ENCODE data around the gene SLC35D2.
A peak's percentile ranks its signal among the peaks of the same experiment; 100 is the strongest.
"Not testable (repeated sequence)": the region's sequence is repeated elsewhere in the genome, so short reads cannot be mapped to it uniquely, and the experiment has no call there.

Gene SLC35D2

DNA sequence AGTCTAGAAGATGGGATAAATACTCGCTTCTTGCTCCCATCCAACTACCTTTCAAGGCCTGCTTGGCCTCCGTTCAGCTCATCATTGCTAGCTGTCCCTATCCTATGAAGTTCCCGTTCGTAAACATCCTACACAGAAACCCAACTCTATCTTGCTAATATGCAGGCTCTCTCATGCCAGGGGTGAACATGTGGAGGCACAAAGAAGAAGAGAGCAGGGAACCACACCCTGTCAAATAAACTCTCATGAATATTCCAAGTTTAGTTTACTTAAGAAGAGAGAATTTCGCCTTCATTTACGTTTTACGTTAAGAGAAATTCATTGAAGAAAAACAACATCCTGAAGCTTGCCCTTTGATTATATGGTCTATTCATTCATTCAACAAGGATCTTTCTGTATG is 73.7 kb downstream of the SLC35D2 start:
- H3K4me3 ChIP-seq (ENCODE audit: low read length in 2 of 2), result no peak overlapping the region
- no peak overlapping the region for H3K14ac ChIP-seq (ENCODE audit: low read length)
- H2BK120ac ChIP-seq (ENCODE audit: low read depth, low read length), result no peak overlapping the region
- no peak overlapping the region for H3K27ac ChIP-seq (replicated peaks; ENCODE audit: low read length)
- H3K36me3 ChIP-seq (replicated peaks in 1 of 2; ENCODE audit: control insufficient read depth in 2 of 2, insufficient read depth in 2 of 2, low read length in 2 of 2), result no peaks in the 10 kb centered on the region
- no peak overlapping the region for H2BK15ac ChIP-seq (ENCODE audit: low read length)
- H3K4me1 ChIP-seq (ENCODE audit: control insufficient read depth in 2 of 2, insufficient read depth in 1 of 2, low read depth in 1 of 2, low read length in 2 of 2), result peaks cover 1% of the 10 kb centered on the region in 2 donors
- H3K9me3 ChIP-seq (replicated peaks in 1 of 2; ENCODE audit: control insufficient read depth in 2 of 2, insufficient read depth in 1 of 2, low read depth in 1 of 2, low read length in 2 of 2), result peaks cover 12 to 15% of the 10 kb centered on the region in 2 donors
- no peaks in the 10 kb centered on the region for H3K27me3 ChIP-seq (ENCODE audit: control insufficient read depth in 3 of 3, insufficient read depth in 3 of 3, low read depth in 1 of 3, low read length in 3 of 3)
- H2BK12ac ChIP-seq (ENCODE audit: low read length), result no peak overlapping the region
- no peak overlapping the region for H3K4ac ChIP-seq (ENCODE audit: low read length)
- H2BK5ac ChIP-seq (ENCODE audit: low read length), result no peak overlapping the region
- no peaks in the 10 kb centered on the region for H3K79me1 ChIP-seq (ENCODE audit: low read depth, low read length)
- H4K91ac ChIP-seq (ENCODE audit: low read depth, low read length, poor library complexity), result no peak overlapping the region
- H2AFZ ChIP-seq (ENCODE audit: low read length), result no peak overlapping the region
- no peak overlapping the region for H3K4me2 ChIP-seq (ENCODE audit: insufficient read depth, low read length, poor library complexity, severe bottlenecking)
- no peak overlapping the region for H3K23ac ChIP-seq (ENCODE audit: low read depth, low read length, poor library complexity)
- no peak overlapping the region for H2AK5ac ChIP-seq (ENCODE audit: low read depth, low read length)
- no peak for DNase-seq (ENCODE audit: low spot score)
- H4K8ac ChIP-seq (ENCODE audit: low read depth, low read length), result no peak overlapping the region
- no CpG with 5 or more reads among the region's 7 CpGs for WGBS, 2 donors (ENCODE audit: extremely low coverage in 2 of 2, insufficient read length in 2 of 2, insufficient replicate concordance in 1 of 2)
- H3K9ac ChIP-seq (ENCODE audit: low read depth, low read length, poor library complexity), result no peak overlapping the region
- H3K18ac ChIP-seq (ENCODE audit: low read length), result no peak overlapping the region

DNA sequence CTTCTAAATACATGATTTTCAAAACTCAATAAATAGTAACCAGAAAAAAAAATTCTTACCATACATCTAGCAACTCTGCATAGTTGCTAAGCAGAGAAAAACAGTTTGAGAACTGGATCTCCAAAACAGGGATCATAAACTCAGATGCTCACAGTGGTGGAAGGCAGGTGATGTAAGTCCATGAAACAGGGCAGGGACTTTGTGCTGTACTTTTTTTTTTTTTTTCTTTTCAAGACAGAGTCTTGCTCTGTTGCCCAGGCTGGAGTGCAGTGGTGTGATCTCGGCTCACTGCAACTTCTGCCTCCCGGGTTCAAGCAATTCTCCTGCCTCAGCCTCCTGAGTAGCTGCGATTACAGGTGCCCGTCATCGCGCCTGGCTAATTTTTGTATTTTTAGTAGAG is 76.6 kb downstream of the SLC35D2 start:
- not testable (repeated sequence) for H3K27me3 ChIP-seq (ENCODE audit: control insufficient read depth in 3 of 3, insufficient read depth in 3 of 3, low read depth in 1 of 3, low read length in 3 of 3); H4K8ac ChIP-seq (ENCODE audit: low read depth, low read length); H3K4me2 ChIP-seq (ENCODE audit: insufficient read depth, low read length, poor library complexity, severe bottlenecking); H3K23ac ChIP-seq (ENCODE audit: low read depth, low read length, poor library complexity); H3K4me1 ChIP-seq (ENCODE audit: control insufficient read depth in 2 of 2, insufficient read depth in 1 of 2, low read depth in 1 of 2, low read length in 2 of 2); H4K91ac ChIP-seq (ENCODE audit: low read depth, low read length, poor library complexity); H2AFZ ChIP-seq (ENCODE audit: low read length); H3K79me1 ChIP-seq (ENCODE audit: low read depth, low read length); H2BK120ac ChIP-seq (ENCODE audit: low read depth, low read length); H3K18ac ChIP-seq (ENCODE audit: low read length); H3K4me3 ChIP-seq (ENCODE audit: low read length in 2 of 2); H2BK15ac ChIP-seq (ENCODE audit: low read length); H3K14ac ChIP-seq (ENCODE audit: low read length); H2AK5ac ChIP-seq (ENCODE audit: low read depth, low read length); H3K36me3 ChIP-seq (replicated peaks in 1 of 2; ENCODE audit: control insufficient read depth in 2 of 2, insufficient read depth in 2 of 2, low read length in 2 of 2); H2BK12ac ChIP-seq (ENCODE audit: low read length); H3K9ac ChIP-seq (ENCODE audit: low read depth, low read length, poor library complexity); H3K4ac ChIP-seq (ENCODE audit: low read length); H2BK5ac ChIP-seq (ENCODE audit: low read length); DNase-seq (ENCODE audit: low spot score); H3K27ac ChIP-seq (replicated peaks; ENCODE audit: low read length); H3K9me3 ChIP-seq (replicated peaks in 1 of 2; ENCODE audit: control insufficient read depth in 2 of 2, insufficient read depth in 1 of 2, low read depth in 1 of 2, low read length in 2 of 2)
- no CpG with 5 or more reads among the region's 6 CpGs for WGBS, 2 donors (ENCODE audit: extremely low coverage in 2 of 2, insufficient read length in 2 of 2, insufficient replicate concordance in 1 of 2)

GRCh38 chr9:96305171-96305570 is 78.3 kb downstream of the SLC35D2 start:
- peak overlapping the region; percentile 68 for H2AFZ ChIP-seq (ENCODE audit: low read length)
- WGBS, 2 donors (ENCODE audit: extremely low coverage in 2 of 2, insufficient read length in 2 of 2, insufficient replicate concordance in 1 of 2), result no CpG with 5 or more reads among the region's 4 CpGs
- no peak overlapping the region for H2BK120ac ChIP-seq (ENCODE audit: low read depth, low read length)
- H3K9me3 ChIP-seq (replicated peaks in 1 of 2; ENCODE audit: control insufficient read depth in 2 of 2, insufficient read depth in 1 of 2, low read depth in 1 of 2, low read length in 2 of 2), result no peaks in the 10 kb centered on the region
- no peak overlapping the region for H2AK5ac ChIP-seq (ENCODE audit: low read depth, low read length)
- peaks cover 1 to 4% of the 10 kb centered on the region in 2 donors for H3K4me1 ChIP-seq (ENCODE audit: control insufficient read depth in 2 of 2, insufficient read depth in 1 of 2, low read depth in 1 of 2, low read length in 2 of 2)
- no peak overlapping the region for H3K4me3 ChIP-seq (ENCODE audit: low read length in 2 of 2)
- no peak overlapping the region for H2BK5ac ChIP-seq (ENCODE audit: low read length)
- no peaks in the 10 kb centered on the region for H3K27me3 ChIP-seq (ENCODE audit: control insufficient read depth in 3 of 3, insufficient read depth in 3 of 3, low read depth in 1 of 3, low read length in 3 of 3)
- H3K36me3 ChIP-seq (replicated peaks in 1 of 2; ENCODE audit: control insufficient read depth in 2 of 2, insufficient read depth in 2 of 2, low read length in 2 of 2), result no peaks in the 10 kb centered on the region
- no peak for DNase-seq (ENCODE audit: low spot score)
- H3K14ac ChIP-seq (ENCODE audit: low read length), result no peak overlapping the region
- H3K27ac ChIP-seq (replicated peaks; ENCODE audit: low read length), result no peak overlapping the region
- no peaks in the 10 kb centered on the region for H3K79me1 ChIP-seq (ENCODE audit: low read depth, low read length)
- no peak overlapping the region for H2BK15ac ChIP-seq (ENCODE audit: low read length)
- H3K4ac ChIP-seq (ENCODE audit: low read length), result no peak overlapping the region
- H3K9ac ChIP-seq (ENCODE audit: low read depth, low read length, poor library complexity), result no peak overlapping the region
- H2BK12ac ChIP-seq (ENCODE audit: low read length), result no peak overlapping the region
- H4K91ac ChIP-seq (ENCODE audit: low read depth, low read length, poor library complexity), result no peak overlapping the region
- no peak overlapping the region for H3K23ac ChIP-seq (ENCODE audit: low read depth, low read length, poor library complexity)
- H4K8ac ChIP-seq (ENCODE audit: low read depth, low read length), result no peak overlapping the region
- no peak overlapping the region for H3K4me2 ChIP-seq (ENCODE audit: insufficient read depth, low read length, poor library complexity, severe bottlenecking)
- no peak overlapping the region for H3K18ac ChIP-seq (ENCODE audit: low read length)

DNA sequence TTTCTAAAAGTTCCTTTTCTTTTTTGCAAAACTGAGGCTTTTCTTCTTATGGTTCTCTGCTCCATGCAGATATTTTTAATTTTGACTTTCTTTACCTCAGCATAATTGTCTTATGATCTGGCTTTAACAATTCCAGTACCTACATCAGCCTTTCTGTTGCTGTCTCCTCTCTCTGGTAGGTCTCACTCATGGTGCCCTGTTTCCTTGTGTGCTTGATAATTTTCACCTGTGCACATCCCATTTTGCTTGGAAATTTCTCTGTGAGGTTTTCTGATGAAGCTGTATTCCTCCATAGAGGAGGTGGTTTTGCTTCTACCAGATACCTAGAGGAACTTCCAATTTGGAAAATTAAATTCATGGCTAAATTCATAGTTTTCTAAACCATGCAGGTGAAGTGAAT is 79.3 kb downstream of the SLC35D2 start:
- Histone ChIP-seq H3K4me3 (ENCODE audit: low read length in 2 of 2) (no peak overlapping the region), H3K27me3 (ENCODE audit: control insufficient read depth in 3 of 3, insufficient read depth in 3 of 3, low read depth in 1 of 3, low read length in 3 of 3) (no peaks in the 10 kb centered on the region)

More for the DNA sequence above, 79.3 kb downstream of the SLC35D2 start:
- Histone ChIP-seq H3K23ac (ENCODE audit: low read depth, low read length, poor library complexity) (no peak overlapping the region), H3K4ac (ENCODE audit: low read length) (no peak overlapping the region), H3K4me1 (ENCODE audit: control insufficient read depth in 2 of 2, insufficient read depth in 1 of 2, low read depth in 1 of 2, low read length in 2 of 2) (peaks cover 1 to 4% of the 10 kb centered on the region in 2 donors), H4K8ac (ENCODE audit: low read depth, low read length) (no peak overlapping the region), H2BK15ac (ENCODE audit: low read length) (no peak overlapping the region), H2AK5ac (ENCODE audit: low read depth, low read length) (no peak overlapping the region), H3K9me3 (replicated peaks in 1 of 2; ENCODE audit: control insufficient read depth in 2 of 2, insufficient read depth in 1 of 2, low read depth in 1 of 2, low read length in 2 of 2) (no peaks in the 10 kb centered on the region), H3K9ac (ENCODE audit: low read depth, low read length, poor library complexity) (no peak overlapping the region), H3K18ac (ENCODE audit: low read length) (no peak overlapping the region), H2BK12ac (ENCODE audit: low read length) (no peak overlapping the region), H3K4me2 (ENCODE audit: insufficient read depth, low read length, poor library complexity, severe bottlenecking) (no peak overlapping the region), H3K27ac (replicated peaks; ENCODE audit: low read length) (no peak overlapping the region), H2AFZ (ENCODE audit: low read length) (no peak overlapping the region), H3K36me3 (replicated peaks in 1 of 2; ENCODE audit: control insufficient read depth in 2 of 2, insufficient read depth in 2 of 2, low read length in 2 of 2) (no peaks in the 10 kb centered on the region), H4K91ac (ENCODE audit: low read depth, low read length, poor library complexity) (no peak overlapping the region), H3K79me1 (ENCODE audit: low read depth, low read length) (no peaks in the 10 kb centered on the region), H3K14ac (ENCODE audit: low read length) (no peak overlapping the region), H2BK120ac (ENCODE audit: low read depth, low read length) (no peak overlapping the region), H2BK5ac (ENCODE audit: low read length) (no peak overlapping the region)
- no peak for DNase-seq (ENCODE audit: low spot score)

Data from neuronal stem cell (in vitro differentiated cells).